HepG2 (cell line): ENCODE data around the gene SLC23A3. TPM values are rescaled to one million over a fixed set of nuclear protein-coding genes. Genes with fewer than 3 reads are reported as not detected.
A peak's percentile ranks its signal among the peaks of the same experiment; 100 is the strongest.

ENCODE experiments used
- ARNT ChIP-seq: fragments of 450-650 bp; IDR thresholded peaks from 2 replicates; pipeline ENCODE4 v1.6.1; 2017
- CHD4 ChIP-seq: fragments of 200-600 bp; sonication (generic); IDR thresholded peaks from 2 replicates; pipeline ENCODE4 v1.7.0; 2017; ENCODE audit warnings: mild to moderate bottlenecking, low read length, borderline replicate concordance
- DNMT1 ChIP-seq: sonication (generic); formaldehyde crosslinking; IDR thresholded peaks from 2 replicates; pipeline ENCODE4 v1.5.1; 2020; ENCODE audit warnings: mild to moderate bottlenecking, missing genetic modification reagents
- ETV6 ChIP-seq: sonication (generic); formaldehyde crosslinking; conservative IDR thresholded peaks from 2 replicates; pipeline ENCODE4 v1.4.0; 2020; ENCODE audit warnings: missing genetic modification reagents
- FIP1L1 ChIP-seq: fragments of 200-400 bp; formaldehyde crosslinking; IDR thresholded peaks from 2 replicates; pipeline ENCODE4 v1.6.1; 2018; ENCODE audit warnings: low read depth, mild to moderate bottlenecking, low read length, moderate library complexity, borderline replicate concordance; ENCODE audit not compliant: insufficient read depth
- HNRNPH1 ChIP-seq: fragments of 200-400 bp; formaldehyde crosslinking; optimal IDR thresholded peaks from 2 replicates; pipeline ENCODE3; 2017; ENCODE audit warnings: mild to moderate bottlenecking, low read depth, low read length
- HNRNPL ChIP-seq: fragments of 200-400 bp; formaldehyde crosslinking; IDR thresholded peaks from 2 replicates; pipeline ENCODE4 v1.6.1; 2017; ENCODE audit warnings: mild to moderate bottlenecking, low read depth, low read length
- HOXA3 ChIP-seq: sonication (generic); formaldehyde crosslinking; IDR thresholded peaks from 2 replicates; pipeline ENCODE4 v1.5.0; 2020; ENCODE audit warnings: missing genetic modification reagents
- IKZF4 ChIP-seq: sonication (generic); formaldehyde crosslinking; IDR thresholded peaks from 2 replicates; pipeline ENCODE4 v1.5.1; 2020; ENCODE audit warnings: borderline replicate concordance, mild to moderate bottlenecking, low read depth, missing genetic modification reagents; ENCODE audit errors: not compliant biosample characterization
- KAT2B ChIP-seq: fragments of 150-350 bp; IDR thresholded peaks from 2 replicates; pipeline ENCODE4 v1.6.1; 2014; ENCODE audit warnings: low read depth, low read length, borderline replicate concordance
- MTF2 ChIP-seq: sonication (generic); formaldehyde crosslinking; IDR thresholded peaks from 2 replicates; pipeline ENCODE4 v1.5.0; 2020; ENCODE audit warnings: missing genetic modification reagents, borderline replicate concordance
- NR1H2 ChIP-seq: sonication (generic); formaldehyde crosslinking; IDR thresholded peaks from 2 replicates; pipeline ENCODE4 v1.8.1; 2022; ENCODE audit warnings: low read depth, missing genetic modification reagents, borderline replicate concordance
- NR2F6 ChIP-seq, 2 experiments: IDR thresholded peaks; 2 replicates each; pipeline ENCODE4 v1.6.1; 2016; ENCODE audit warnings: antibody characterized with exemption in 1 of 2, mild to moderate bottlenecking in 1 of 2
- SAFB2 ChIP-seq: sonication (generic); formaldehyde crosslinking; IDR thresholded peaks from 2 replicates; pipeline ENCODE4 v1.5.1; 2020; ENCODE audit warnings: missing genetic modification reagents, low read depth, mild to moderate bottlenecking, borderline replicate concordance
- SPEN ChIP-seq: sonication (generic); formaldehyde crosslinking; IDR thresholded peaks from 2 replicates; pipeline ENCODE4 v1.5.1; 2020; ENCODE audit warnings: low read depth, mild to moderate bottlenecking, missing genetic modification reagents
- SRY ChIP-seq: sonication (generic); formaldehyde crosslinking; IDR thresholded peaks from 2 replicates; pipeline ENCODE4 v1.8.0; 2022; ENCODE audit warnings: mild to moderate bottlenecking, missing genetic modification reagents
- SYNCRIP ChIP-seq: fragments of 200-400 bp; formaldehyde crosslinking; IDR thresholded peaks from 2 replicates; pipeline ENCODE4 v1.6.1; 2018; ENCODE audit warnings: mild to moderate bottlenecking, low read depth, low read length; ENCODE audit not compliant: insufficient read depth
- TOE1 ChIP-seq: sonication (generic); formaldehyde crosslinking; IDR thresholded peaks from 2 replicates; pipeline ENCODE4 v1.4.0; 2020; ENCODE audit warnings: mild to moderate bottlenecking, missing genetic modification reagents
- ZBTB3 ChIP-seq: sonication (generic); formaldehyde crosslinking; IDR thresholded peaks from 2 replicates; pipeline ENCODE4 v1.4.0; 2020; ENCODE audit warnings: low read depth, mild to moderate bottlenecking, moderate library complexity, missing genetic modification reagents, borderline replicate concordance
- ZFP90 ChIP-seq: sonication (generic); formaldehyde crosslinking; IDR thresholded peaks from 2 replicates; pipeline ENCODE4 v1.8.0; 2022; ENCODE audit warnings: missing genetic modification reagents, mild to moderate bottlenecking, inconsistent platforms, borderline replicate concordance
- ZNF224 ChIP-seq: sonication (generic); formaldehyde crosslinking; IDR thresholded peaks from 2 replicates; pipeline ENCODE4 v1.5.0; 2020; ENCODE audit warnings: mild to moderate bottlenecking, missing genetic modification reagents
- ZNF260 ChIP-seq: sonication (generic); formaldehyde crosslinking; IDR thresholded peaks from 2 replicates; pipeline ENCODE4 v1.4.0; 2020; ENCODE audit warnings: missing genetic modification reagents, low read depth, mild to moderate bottlenecking, borderline replicate concordance
- ZZZ3 ChIP-seq: sonication (generic); formaldehyde crosslinking; IDR thresholded peaks from 2 replicates; pipeline ENCODE4 v1.4.0; 2020; ENCODE audit warnings: missing genetic modification reagents, mild to moderate bottlenecking, borderline replicate concordance
- polyA plus RNA-seq, 8 experiments: library from polyadenylated mRNA; depleted of rRNA in 3 of 8; stranded (reverse) in 7 of 8; unstranded in 1 of 8; fragments of >200 nt; fragmentation: Illumina TruSeq in 4 of 8; extraction: Trizol in 4 of 8; gene quantifications; 2 replicates each; pipeline versions ENCODE4 v1.2.1 to v1.2.3, GENCODE V29; 2011 to 2016; ENCODE audit warnings: low read depth in 4 of 8, missing spikeins in 1 of 8, mixed read lengths in 1 of 8; ENCODE audit not compliant: insufficient read depth in 1 of 8
- total RNA-seq, 5 experiments: library from RNA; depleted of rRNA; stranded (reverse); fragments of >200 nt; fragmentation: Illumina TruSeq; extraction: Trizol; gene quantifications; 2 replicates each; pipeline ENCODE4 v1.2.3, GENCODE V29; 2016; ENCODE audit warnings: low read depth in 1 of 5
- TF ChIP-seq, protein P1 (sequence below): sonication (generic); formaldehyde crosslinking; IDR thresholded peaks from 2 replicates; pipeline ENCODE4 v1.4.0; 2020; ENCODE audit warnings: missing genetic modification reagents
- TF ChIP-seq, protein P2 (sequence below): sonication (generic); formaldehyde crosslinking; IDR thresholded peaks from 2 replicates; pipeline ENCODE4 v1.8.0; 2022; ENCODE audit warnings: mild to moderate bottlenecking, missing genetic modification reagents, moderate library complexity
- TF ChIP-seq, protein P3 (sequence below): sonication (generic); formaldehyde crosslinking; IDR thresholded peaks from 2 replicates; pipeline ENCODE4 v1.8.1; 2022; ENCODE audit warnings: low read depth, mild to moderate bottlenecking, missing genetic modification reagents

The SLC23A3 gene
- total and polyA plus RNA-seq, 2 of the 13 experiments (the other 11 are each of a cell fraction or from before 2014, with no cell fraction given) = 0.38 to 0.78 TPM

DNA sequence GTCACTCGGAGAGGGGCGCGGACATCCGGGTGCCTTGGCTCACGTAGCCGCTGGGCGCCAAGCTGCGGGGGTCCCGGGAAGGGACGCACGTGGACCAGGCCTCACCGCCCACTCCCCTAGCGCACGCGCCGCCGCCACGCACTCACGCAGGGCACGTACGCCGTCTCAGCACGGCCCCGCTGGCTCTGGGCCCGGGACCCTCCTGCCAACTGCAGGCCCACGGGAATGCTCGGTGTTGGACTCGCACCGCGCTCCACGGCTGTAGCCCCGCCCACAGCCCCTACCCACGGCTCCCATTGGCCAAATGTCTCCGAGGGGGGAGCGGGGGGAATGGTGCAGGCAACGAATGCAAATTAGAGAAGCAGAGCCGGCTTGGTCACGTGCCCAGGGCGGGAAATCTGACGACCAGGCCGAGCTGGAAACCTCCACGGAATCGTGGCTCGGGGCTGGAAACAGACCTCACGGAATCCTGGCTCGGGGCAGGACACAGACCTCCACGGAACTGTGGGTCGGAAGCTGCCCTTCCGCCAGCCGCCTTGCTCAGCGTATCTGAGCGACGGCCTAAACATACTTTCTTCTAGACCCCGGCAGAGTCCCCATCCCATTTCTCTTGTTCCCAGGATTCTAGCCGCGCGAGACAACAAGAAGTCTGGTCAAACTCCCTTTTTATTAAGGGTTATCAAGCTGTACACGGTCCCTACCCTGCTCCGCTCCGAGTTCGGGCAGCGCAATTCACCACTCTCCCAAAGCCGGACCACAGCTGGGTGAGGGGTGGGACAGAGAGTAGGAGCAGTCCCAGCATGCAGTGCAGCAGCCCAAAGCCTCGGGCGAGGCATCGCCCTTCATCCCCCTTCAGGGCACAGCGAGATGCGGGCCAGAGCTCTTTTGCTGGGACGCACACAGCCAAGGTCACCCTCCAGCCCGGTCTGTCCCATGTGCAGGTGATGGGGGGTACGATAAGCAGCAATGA is 49.2 kb upstream of the SLC23A3 start, which contains the start of gene ABCB6 (continued):
- TF ChIP-seq NR1H2 (CRISPR knock-in tag) = 0 out of 2 replicates have a peak, but pooled peaks have one; percentile 33
- peak; percentile 96 for TF ChIP-seq ZZZ3 (CRISPR knock-in tag)
- peak; percentile 90 for TF ChIP-seq HOXA3 (CRISPR knock-in tag)
- TF ChIP-seq ARNT = no peak
- TF ChIP-seq HNRNPH1 = no peak
- peak; percentile 88 for TF ChIP-seq ZFP90 (CRISPR knock-in tag)
- TF ChIP-seq FIP1L1 = no peak
- TF ChIP-seq SRY (CRISPR knock-in tag) = peak; percentile 94
- peak; percentile 94 for TF ChIP-seq ETV6 (CRISPR knock-in tag)
- TF ChIP-seq MTF2 (CRISPR knock-in tag) = peak; percentile 94; the same call in 1 of the 2 replicates
- peak; percentile 98 for TF ChIP-seq IKZF4 (CRISPR knock-in tag)
- peak; percentile 100 for TF ChIP-seq SAFB2 (CRISPR knock-in tag)
- TF ChIP-seq NR2F6 (IDR thresholded peaks at IDR 0.05) = no peak
- no peak for TF ChIP-seq NR2F6 (CRISPR knock-in tag; IDR thresholded peaks at IDR 0.05)
- no peak for TF ChIP-seq KAT2B
- TF ChIP-seq, protein P1, sequence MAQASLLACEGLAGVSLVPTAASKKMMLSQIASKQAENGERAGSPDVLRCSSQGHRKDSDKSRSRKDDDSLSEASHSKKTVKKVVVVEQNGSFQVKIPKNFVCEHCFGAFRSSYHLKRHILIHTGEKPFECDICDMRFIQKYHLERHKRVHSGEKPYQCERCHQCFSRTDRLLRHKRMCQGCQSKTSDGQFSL (CRISPR knock-in tag) = no peak; the same call in 1 of the 2 replicates
- TF ChIP-seq, protein P2, sequence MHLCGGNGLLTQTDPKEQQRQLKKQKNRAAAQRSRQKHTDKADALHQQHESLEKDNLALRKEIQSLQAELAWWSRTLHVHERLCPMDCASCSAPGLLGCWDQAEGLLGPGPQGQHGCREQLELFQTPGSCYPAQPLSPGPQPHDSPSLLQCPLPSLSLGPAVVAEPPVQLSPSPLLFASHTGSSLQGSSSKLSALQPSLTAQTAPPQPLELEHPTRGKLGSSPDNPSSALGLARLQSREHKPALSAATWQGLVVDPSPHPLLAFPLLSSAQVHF (CRISPR knock-in tag) = peak; percentile 76; the same call in 1 of the 2 replicates
- peak; percentile 91 for TF ChIP-seq DNMT1 (CRISPR knock-in tag)
- TF ChIP-seq, protein P3, sequence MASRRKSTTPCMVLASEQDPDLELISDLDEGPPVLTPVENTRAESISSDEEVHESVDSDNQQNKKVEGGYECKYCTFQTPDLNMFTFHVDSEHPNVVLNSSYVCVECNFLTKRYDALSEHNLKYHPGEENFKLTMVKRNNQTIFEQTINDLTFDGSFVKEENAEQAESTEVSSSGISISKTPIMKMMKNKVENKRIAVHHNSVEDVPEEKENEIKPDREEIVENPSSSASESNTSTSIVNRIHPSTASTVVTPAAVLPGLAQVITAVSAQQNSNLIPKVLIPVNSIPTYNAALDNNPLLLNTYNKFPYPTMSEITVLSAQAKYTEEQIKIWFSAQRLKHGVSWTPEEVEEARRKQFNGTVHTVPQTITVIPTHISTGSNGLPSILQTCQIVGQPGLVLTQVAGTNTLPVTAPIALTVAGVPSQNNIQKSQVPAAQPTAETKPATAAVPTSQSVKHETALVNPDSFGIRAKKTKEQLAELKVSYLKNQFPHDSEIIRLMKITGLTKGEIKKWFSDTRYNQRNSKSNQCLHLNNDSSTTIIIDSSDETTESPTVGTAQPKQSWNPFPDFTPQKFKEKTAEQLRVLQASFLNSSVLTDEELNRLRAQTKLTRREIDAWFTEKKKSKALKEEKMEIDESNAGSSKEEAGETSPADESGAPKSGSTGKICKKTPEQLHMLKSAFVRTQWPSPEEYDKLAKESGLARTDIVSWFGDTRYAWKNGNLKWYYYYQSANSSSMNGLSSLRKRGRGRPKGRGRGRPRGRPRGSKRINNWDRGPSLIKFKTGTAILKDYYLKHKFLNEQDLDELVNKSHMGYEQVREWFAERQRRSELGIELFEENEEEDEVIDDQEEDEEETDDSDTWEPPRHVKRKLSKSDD (CRISPR knock-in tag) = 0 out of 2 replicates have a peak, but pooled peaks have one; percentile 73
- TF ChIP-seq TOE1 (CRISPR knock-in tag) = peak; percentile 78; the same call in 1 of the 2 replicates
- TF ChIP-seq SYNCRIP = no peak
- no peak for TF ChIP-seq ZBTB3 (CRISPR knock-in tag)
- peak; percentile 87 for TF ChIP-seq ZNF224
- TF ChIP-seq SPEN (CRISPR knock-in tag) = peak; percentile 98
- TF ChIP-seq ZNF260 (CRISPR knock-in tag) = no peak
- TF ChIP-seq HNRNPL = no peak
- no peak for TF ChIP-seq CHD4
